H9 (cell line): ENCODE data around the gene FOXN4. TPM values are rescaled to one million over a fixed set of nuclear protein-coding genes. Genes with fewer than 3 reads are reported as not detected.

Experiments used
- DNase-seq: peaks from one replicate; pipeline ENCODE4 v3.0.0-alpha.2; 2017
- H2AFZ ChIP-seq: one replicate; pipeline ENCODE4 v1.6.1; 2013; ENCODE audit warnings: mild to moderate bottlenecking, low read length, control low read depth, moderate library complexity
- H2AK5ac ChIP-seq: 2 replicates; pipeline ENCODE4 v1.6.1; 2013; ENCODE audit warnings: low read length, control low read depth, mixed read lengths; ENCODE audit not compliant: insufficient read length
- H2BK120ac ChIP-seq: one replicate; pipeline ENCODE4 v1.6.1; 2013; ENCODE audit warnings: low read depth, mild to moderate bottlenecking, low read length, control low read depth, inconsistent platforms; ENCODE audit not compliant: poor library complexity, severe bottlenecking
- H2BK12ac ChIP-seq: 2 replicates; pipeline ENCODE4 v1.6.1; 2013; ENCODE audit warnings: low read length, control low read depth, mixed read lengths, low read depth; ENCODE audit not compliant: insufficient read length
- H2BK15ac ChIP-seq: 2 replicates; pipeline ENCODE4 v1.6.1; 2013; ENCODE audit warnings: low read depth, low read length, control low read depth
- H2BK20ac ChIP-seq: one replicate; pipeline ENCODE4 v1.6.1; 2013; ENCODE audit warnings: low read depth, mild to moderate bottlenecking, low read length, control low read depth, inconsistent platforms; ENCODE audit not compliant: poor library complexity, severe bottlenecking
- H2BK5ac ChIP-seq: 2 replicates; pipeline ENCODE4 v1.6.1; 2013; ENCODE audit warnings: low read length, control low read depth, mixed read lengths; ENCODE audit not compliant: insufficient read length
- H3K14ac ChIP-seq: 2 replicates; pipeline ENCODE4 v1.6.1; 2013; ENCODE audit warnings: low read length, control low read depth; ENCODE audit not compliant: insufficient read depth
- H3K18ac ChIP-seq: 2 replicates; pipeline ENCODE4 v1.6.1; 2013; ENCODE audit warnings: low read depth, mild to moderate bottlenecking, mixed read lengths, low read length, control low read depth; ENCODE audit not compliant: insufficient read length
- H3K23ac ChIP-seq: 2 replicates; pipeline ENCODE4 v1.6.1; 2013; ENCODE audit warnings: low read length, control low read depth, mixed read lengths, low read depth; ENCODE audit not compliant: insufficient read length
- H3K23me2 ChIP-seq: 2 replicates; pipeline ENCODE4 v1.6.1; 2013; ENCODE audit warnings: low read depth, mild to moderate bottlenecking, mixed read lengths, low read length, control low read depth; ENCODE audit not compliant: insufficient read length, poor library complexity, severe bottlenecking
- H3K27ac ChIP-seq: 2 replicates; pipeline ENCODE4 v1.5.1; 2013; ENCODE audit warnings: low read length, control low read depth, mixed read lengths, low read depth; ENCODE audit not compliant: insufficient read length
- H3K27me3 ChIP-seq: 2 replicates; pipeline ENCODE4 v1.6.1; 2013; ENCODE audit warnings: low read length, control low read depth, inconsistent platforms; ENCODE audit not compliant: insufficient read depth
- H3K4ac ChIP-seq: 2 replicates; pipeline ENCODE4 v1.6.1; 2013; ENCODE audit warnings: low read depth, mild to moderate bottlenecking, control low read depth, inconsistent platforms, low read length, moderate library complexity
- H3K4me1 ChIP-seq: 2 replicates; pipeline ENCODE4 v1.6.1; 2013; ENCODE audit warnings: low read length, control low read depth, inconsistent platforms; ENCODE audit not compliant: insufficient read depth
- H3K4me2 ChIP-seq: 2 replicates; pipeline ENCODE4 v1.6.1; 2013; ENCODE audit warnings: low read length, control low read depth, mixed read lengths; ENCODE audit not compliant: insufficient read length, insufficient read depth
- H3K56ac ChIP-seq: 2 replicates; pipeline ENCODE4 v1.6.1; 2013; ENCODE audit warnings: low read depth, mild to moderate bottlenecking, mixed read lengths, low read length, control low read depth; ENCODE audit not compliant: insufficient read length
- H3K79me1 ChIP-seq: 2 replicates; pipeline ENCODE4 v1.6.1; 2013; ENCODE audit warnings: low read depth, mild to moderate bottlenecking, moderate library complexity, low read length, control low read depth, inconsistent platforms; ENCODE audit not compliant: insufficient read depth, poor library complexity, severe bottlenecking
- H3K79me2 ChIP-seq: 2 replicates; pipeline ENCODE4 v1.6.1; 2013; ENCODE audit warnings: low read length, control low read depth, inconsistent platforms; ENCODE audit not compliant: insufficient read depth
- H3K9ac ChIP-seq: 2 replicates; pipeline ENCODE4 v1.6.1; 2013; ENCODE audit warnings: low read length, control low read depth, mixed read lengths; ENCODE audit not compliant: insufficient read length; ENCODE audit errors: extremely low read depth
- H3K9me3 ChIP-seq: one replicate; pipeline ENCODE4 v1.6.1; 2013; ENCODE audit warnings: low read depth, low read length, inconsistent platforms; ENCODE audit not compliant: control insufficient read depth
- H3T11ph ChIP-seq: one replicate; pipeline ENCODE4 v1.6.1; 2013; ENCODE audit warnings: mild to moderate bottlenecking, low read length, control low read depth, inconsistent platforms
- H4K20me1 ChIP-seq: one replicate; pipeline ENCODE4 v1.6.1; 2013; ENCODE audit not compliant: control insufficient read depth, insufficient read length, insufficient read depth
- H4K5ac ChIP-seq: 2 replicates; pipeline ENCODE4 v1.6.1; 2013; ENCODE audit warnings: low read depth, mild to moderate bottlenecking, mixed read lengths, low read length, control low read depth; ENCODE audit not compliant: insufficient read length
- H4K8ac ChIP-seq: replicated peaks from 2 replicates; pipeline ENCODE4 v1.6.1; 2013; ENCODE audit warnings: low read length, control low read depth, mixed read lengths, low read depth; ENCODE audit not compliant: insufficient read length
- H4K91ac ChIP-seq: 2 replicates; pipeline ENCODE4 v1.6.1; 2013; ENCODE audit warnings: low read depth, mild to moderate bottlenecking, moderate library complexity, mixed read lengths, low read length, control low read depth; ENCODE audit not compliant: insufficient read length
- H3K27ac Mint-ChIP-seq, 3 experiments: 2 replicates in 2 of 3; 3 replicates in 1 of 3; pipeline ENCODE4 v1.8.0; 2020 to 2021; ENCODE audit warnings: mixed read lengths in 3 of 3, mild to moderate bottlenecking in 1 of 3, moderate library complexity in 1 of 3
- H3K27me3 Mint-ChIP-seq: 2 replicates; pipeline ENCODE4 v1.8.0; 2021; ENCODE audit warnings: low read depth, mild to moderate bottlenecking, moderate library complexity, mixed read lengths
- H3K36me3 Mint-ChIP-seq, 3 experiments: 2 replicates in 2 of 3; 3 replicates in 1 of 3; pipeline ENCODE4 v1.8.0; 2020 to 2021; ENCODE audit warnings: low read depth in 3 of 3, mixed read lengths in 3 of 3; ENCODE audit not compliant: insufficient read depth in 1 of 3
- H3K4me1 Mint-ChIP-seq, 2 experiments: 2 replicates each; pipeline ENCODE4 v1.8.0; 2020; ENCODE audit warnings: mixed read lengths in 2 of 2
- H3K4me3 Mint-ChIP-seq, 2 experiments: 2 replicates in 1 of 2; 3 replicates in 1 of 2; pipeline ENCODE4 v1.8.0; 2020 to 2021; ENCODE audit warnings: mild to moderate bottlenecking in 2 of 2, mixed read lengths in 2 of 2, moderate library complexity in 1 of 2
- H3K9me3 Mint-ChIP-seq, 2 experiments: 2 replicates in 1 of 2; 3 replicates in 1 of 2; pipeline ENCODE4 v1.8.0; 2020; ENCODE audit warnings: mild to moderate bottlenecking in 2 of 2, mixed read lengths in 2 of 2, moderate library complexity in 1 of 2
- WGBS: extraction: QIAGEN DNeasy Blood & Tissue Kit; methylation state at CpG from one replicate; pipeline ENCODE4 v1.1.7; 2013; ENCODE audit warnings: missing lambda C conversion rate, low lambda C conversion rate, mixed read lengths; ENCODE audit not compliant: insufficient read length; ENCODE audit errors: extremely low coverage; 5-methylcytosine and 5-hydroxymethylcytosine counted together
- total RNA-seq: library from RNA; stranded (reverse); gene quantifications from 2 replicates; pipeline ENCODE4 v1.2.1, GENCODE V29; 2021
- TF ChIP-seq, protein P1 (sequence below): fragments of 200-600 bp; sonication (generic); conservative IDR thresholded peaks from 3 replicates; pipeline ENCODE4 v1.8.0; 2021; ENCODE audit warnings: antibody characterized with exemption, mild to moderate bottlenecking

Gene FOXN4
- total RNA-seq, 1 experiment from 2014 or later, result 0.39 TPM

DNA sequence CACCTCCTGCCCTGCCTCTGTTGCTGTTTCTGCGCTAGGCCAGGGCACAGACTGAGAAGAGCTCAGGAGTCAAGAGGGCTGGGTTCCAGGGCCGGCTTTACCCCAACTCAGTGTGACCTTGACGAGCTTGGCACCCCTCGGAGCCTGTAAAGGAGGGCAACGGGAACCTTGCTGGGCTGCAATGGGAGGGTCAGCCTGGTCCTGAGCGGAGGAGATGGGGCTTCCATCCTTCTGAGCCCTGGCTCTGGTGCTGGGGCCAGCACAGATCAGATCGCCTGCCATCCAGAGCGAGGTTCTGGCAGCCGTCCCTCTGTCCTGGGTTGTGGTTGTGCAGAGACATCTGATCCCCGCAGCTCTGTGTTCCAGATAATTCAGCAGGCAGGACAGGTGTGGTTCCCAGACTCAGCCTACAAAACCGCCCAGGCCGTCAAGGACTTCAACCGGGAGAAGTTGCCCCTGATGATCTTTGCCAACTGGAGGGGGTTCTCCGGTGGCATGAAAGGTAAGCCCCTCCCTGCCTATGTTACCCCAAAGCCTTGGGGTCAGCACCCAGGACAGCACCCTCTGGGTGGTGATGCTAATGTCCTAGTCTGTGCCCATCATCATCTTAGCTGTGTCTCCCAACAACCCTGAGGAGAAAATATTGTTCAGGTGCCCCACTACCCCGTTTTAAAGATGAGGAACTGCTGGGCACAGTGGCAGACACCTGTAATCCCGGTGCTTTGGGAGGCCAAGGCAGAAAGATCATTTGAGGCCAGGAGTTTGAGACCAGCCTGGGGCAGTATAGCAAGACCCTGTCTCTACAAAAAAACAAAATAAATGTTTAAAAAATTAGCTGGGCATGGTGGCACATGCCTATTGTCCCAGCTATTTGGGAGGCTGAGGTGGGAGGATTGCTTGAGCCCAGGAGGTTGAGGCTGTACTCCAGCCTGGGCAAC, 50.2 kb downstream of the FOXN4 start:
- Histone ChIP-seq H4K91ac (no peak overlapping the region), H3K79me2 (no peaks in the 10 kb centered on the region), H2AK5ac (no peak overlapping the region), H2BK5ac (no peak overlapping the region), H4K20me1 (no peaks in the 10 kb centered on the region), H2BK12ac (no peak overlapping the region), H3K9me3 (no peaks in the 10 kb centered on the region), H3K18ac (no peak overlapping the region), H4K5ac (no peak overlapping the region), H3K4ac (no peak overlapping the region), H3T11ph (no peak overlapping the region), H2BK120ac (no peak overlapping the region), H3K27ac (no peak overlapping the region), H4K8ac (no peak overlapping the region), H3K27me3 (no peaks in the 10 kb centered on the region), H3K4me2 (no peak overlapping the region), H3K23ac (no peak overlapping the region), H3K56ac (no peak overlapping the region), H2BK15ac (no peak overlapping the region), H3K79me1 (no peaks in the 10 kb centered on the region), H3K4me1 (no peaks in the 10 kb centered on the region; the same call in 1 of the 2 replicates), H3K23me2 (no peaks in the 10 kb centered on the region), H2BK20ac (no peak overlapping the region), H2AFZ (no peak overlapping the region), H3K9ac (no peak overlapping the region), H3K14ac (no peak overlapping the region)
- H3K36me3 Mint-ChIP-seq, result peaks cover under 1 to 9% (median 8%) of the 10 kb centered on the region in 3 experiments; a peak in 5 of 7 replicates
- no peak for DNase-seq
- H3K27ac Mint-ChIP-seq, result no peak overlapping the region
- H3K9me3 Mint-ChIP-seq, result peaks cover 0 to under 1% of the 10 kb centered on the region in 2 experiments; a peak in 1 of 5 replicates
- WGBS, result no CpG with 5 or more reads among the region's 16 CpGs
- no peaks in the 10 kb centered on the region for H3K27me3 Mint-ChIP-seq
- H3K4me1 Mint-ChIP-seq, result peaks cover 8 to 10% of the 10 kb centered on the region in 2 experiments
- no peak overlapping the region for H3K4me3 Mint-ChIP-seq
- TF ChIP-seq, protein P1, sequence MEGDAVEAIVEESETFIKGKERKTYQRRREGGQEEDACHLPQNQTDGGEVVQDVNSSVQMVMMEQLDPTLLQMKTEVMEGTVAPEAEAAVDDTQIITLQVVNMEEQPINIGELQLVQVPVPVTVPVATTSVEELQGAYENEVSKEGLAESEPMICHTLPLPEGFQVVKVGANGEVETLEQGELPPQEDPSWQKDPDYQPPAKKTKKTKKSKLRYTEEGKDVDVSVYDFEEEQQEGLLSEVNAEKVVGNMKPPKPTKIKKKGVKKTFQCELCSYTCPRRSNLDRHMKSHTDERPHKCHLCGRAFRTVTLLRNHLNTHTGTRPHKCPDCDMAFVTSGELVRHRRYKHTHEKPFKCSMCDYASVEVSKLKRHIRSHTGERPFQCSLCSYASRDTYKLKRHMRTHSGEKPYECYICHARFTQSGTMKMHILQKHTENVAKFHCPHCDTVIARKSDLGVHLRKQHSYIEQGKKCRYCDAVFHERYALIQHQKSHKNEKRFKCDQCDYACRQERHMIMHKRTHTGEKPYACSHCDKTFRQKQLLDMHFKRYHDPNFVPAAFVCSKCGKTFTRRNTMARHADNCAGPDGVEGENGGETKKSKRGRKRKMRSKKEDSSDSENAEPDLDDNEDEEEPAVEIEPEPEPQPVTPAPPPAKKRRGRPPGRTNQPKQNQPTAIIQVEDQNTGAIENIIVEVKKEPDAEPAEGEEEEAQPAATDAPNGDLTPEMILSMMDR, result no peak
